SU-DHL-6 (cell line): ENCODE data around the gene MAL.

Experiments
- H2AFZ ChIP-seq: fragments of 200-600 bp; sonication (generic); 2 replicates; pipeline ENCODE4 v1.6.1; 2014; ENCODE audit warnings: low read depth, mild to moderate bottlenecking, moderate library complexity, mixed read lengths, antibody characterized with exemption, low read length; ENCODE audit not compliant: severe bottlenecking
- H3F3A ChIP-seq: fragments of 200-600 bp; shearing (Covaris generic); 2 replicates; pipeline ENCODE4 v1.6.0; 2016; ENCODE audit warnings: antibody characterized with exemption, mild to moderate bottlenecking; ENCODE audit not compliant: insufficient read depth
- H3K27ac ChIP-seq: fragments of 200-600 bp; sonication (generic); 2 replicates; pipeline ENCODE4 v1.5.1; 2016; ENCODE audit warnings: low read depth, mild to moderate bottlenecking, low read length, moderate library complexity, mixed read lengths
- H3K27me3 ChIP-seq: fragments of 200-600 bp; sonication (generic), shearing (Covaris generic); 2 replicates; pipeline ENCODE4 v1.6.0; 2014; ENCODE audit warnings: mild to moderate bottlenecking, low read length
- H3K36me3 ChIP-seq: fragments of 200-600 bp; sonication (generic); 2 replicates; pipeline ENCODE4 v1.6.1; 2014; ENCODE audit warnings: mild to moderate bottlenecking, low read length, mixed read lengths
- H3K4me2 ChIP-seq: fragments of 300-600, 200-600 bp; shearing (Covaris generic), sonication (generic); 2 replicates; pipeline ENCODE4 v1.6.0; 2014; ENCODE audit warnings: low read length, low read depth, mild to moderate bottlenecking; ENCODE audit not compliant: poor library complexity, severe bottlenecking
- H3K4me3 ChIP-seq: fragments of 200-600 bp; sonication (generic); 2 replicates; pipeline ENCODE4 v1.5.1; 2014; ENCODE audit warnings: antibody characterized with exemption, low read length, mild to moderate bottlenecking, mixed read lengths; ENCODE audit not compliant: insufficient read depth, poor library complexity, severe bottlenecking
- H3K79me2 ChIP-seq: fragments of 200-600 bp; sonication (generic); 2 replicates; pipeline ENCODE4 v1.6.1; 2014; ENCODE audit warnings: mild to moderate bottlenecking, low read length, moderate library complexity; ENCODE audit not compliant: insufficient read depth
- H3K9ac ChIP-seq: fragments of 200-600 bp; sonication (generic); 2 replicates; pipeline ENCODE4 v1.7.0; 2014; ENCODE audit warnings: mild to moderate bottlenecking, low read length
- H3K9me2 ChIP-seq: fragments of 200-600 bp; sonication (generic); replicated peaks from 2 replicates; pipeline ENCODE4 v1.6.1; 2014; ENCODE audit warnings: low read length; ENCODE audit not compliant: insufficient read depth
- H3K9me3 ChIP-seq: fragments of 200-600 bp; sonication (generic); 2 replicates; pipeline ENCODE4 v1.6.1; 2014; ENCODE audit warnings: low read length, mixed read lengths; ENCODE audit not compliant: insufficient read depth
- H4K20me1 ChIP-seq: fragments of 200-600 bp; sonication (generic); 2 replicates; pipeline ENCODE4 v1.6.1; 2014; ENCODE audit warnings: low read depth, mild to moderate bottlenecking, antibody characterized with exemption, low read length, moderate library complexity, mixed read lengths
- CTCF ChIP-seq: fragments of 200-600 bp; sonication (generic); IDR thresholded peaks from one replicate; pipeline ENCODE4 v1.5.1; 2017; ENCODE audit warnings: antibody characterized with exemption, mild to moderate bottlenecking, low read length, moderate library complexity; ENCODE audit not compliant: insufficient read depth, poor library complexity, severe bottlenecking
- EZH2phosphoT487 ChIP-seq: fragments of 200-600 bp; sonication (generic), shearing (Covaris generic); conservative IDR thresholded peaks from 2 replicates; pipeline ENCODE4 v1.6.1; 2018; ENCODE audit warnings: mild to moderate bottlenecking, antibody characterized with exemption, low read length, moderate library complexity, mixed read lengths

The MAL gene

GRCh38 chr2:95056461-95057459, 31.3 kb downstream of the MAL start:
- H3K36me3 ChIP-seq: no peaks in the 10 kb centered on the region
- no peaks in the 10 kb centered on the region for H3K27me3 ChIP-seq
- no peaks in the 10 kb centered on the region for H3F3A ChIP-seq
- no peaks in the 10 kb centered on the region for H3K79me2 ChIP-seq
- no peak overlapping the region for H2AFZ ChIP-seq
- no peak overlapping the region for H3K4me2 ChIP-seq
- no peak overlapping the region for H3K27ac ChIP-seq
- TF ChIP-seq EZH2phosphoT487 (no peak), CTCF (no peak)
- H4K20me1 ChIP-seq: no peaks in the 10 kb centered on the region
- H3K9ac ChIP-seq: no peak overlapping the region
- H3K9me2 ChIP-seq: no peaks in the 10 kb centered on the region
- H3K9me3 ChIP-seq: no peaks in the 10 kb centered on the region
- no peak overlapping the region for H3K4me3 ChIP-seq

GRCh38 chr2:95057535-95058370, 32.2 kb downstream of the MAL start:
- no peaks in the 10 kb centered on the region for H3F3A ChIP-seq
- H3K9me3 ChIP-seq: no peaks in the 10 kb centered on the region
- H3K4me3 ChIP-seq: no peak overlapping the region
- H2AFZ ChIP-seq: no peak overlapping the region
- TF ChIP-seq EZH2phosphoT487: no peak
- TF ChIP-seq CTCF: no peak
- no peaks in the 10 kb centered on the region for H3K27me3 ChIP-seq
- no peaks in the 10 kb centered on the region for H4K20me1 ChIP-seq
- H3K36me3 ChIP-seq: no peaks in the 10 kb centered on the region
- H3K9ac ChIP-seq: no peak overlapping the region
- no peak overlapping the region for H3K4me2 ChIP-seq
- H3K79me2 ChIP-seq: no peaks in the 10 kb centered on the region
- no peaks in the 10 kb centered on the region for H3K9me2 ChIP-seq
- no peak overlapping the region for H3K27ac ChIP-seq

GRCh38 chr2:95058466-95058988, 33.0 kb downstream of the MAL start:
- no peaks in the 10 kb centered on the region for H3K79me2 ChIP-seq
- H3K4me2 ChIP-seq: no peak overlapping the region
- no peaks in the 10 kb centered on the region for H3K36me3 ChIP-seq
- H3K9me2 ChIP-seq: no peaks in the 10 kb centered on the region
- no peak overlapping the region for H3K9ac ChIP-seq
- H3K9me3 ChIP-seq: no peaks in the 10 kb centered on the region
- H3F3A ChIP-seq: no peaks in the 10 kb centered on the region
- no peak overlapping the region for H3K4me3 ChIP-seq
- H3K27ac ChIP-seq: no peak overlapping the region
- H3K27me3 ChIP-seq: no peaks in the 10 kb centered on the region
- no peak for TF ChIP-seq EZH2phosphoT487
- TF ChIP-seq CTCF: no peak
- no peak overlapping the region for H2AFZ ChIP-seq
- no peaks in the 10 kb centered on the region for H4K20me1 ChIP-seq
